ENCODE data around the gene SRPK2.
"Not testable (repeated sequence)": the region's sequence is repeated elsewhere in the genome, so short reads cannot be mapped to it uniquely, and the experiment has no call there.

SRPK2 gene

DNA sequence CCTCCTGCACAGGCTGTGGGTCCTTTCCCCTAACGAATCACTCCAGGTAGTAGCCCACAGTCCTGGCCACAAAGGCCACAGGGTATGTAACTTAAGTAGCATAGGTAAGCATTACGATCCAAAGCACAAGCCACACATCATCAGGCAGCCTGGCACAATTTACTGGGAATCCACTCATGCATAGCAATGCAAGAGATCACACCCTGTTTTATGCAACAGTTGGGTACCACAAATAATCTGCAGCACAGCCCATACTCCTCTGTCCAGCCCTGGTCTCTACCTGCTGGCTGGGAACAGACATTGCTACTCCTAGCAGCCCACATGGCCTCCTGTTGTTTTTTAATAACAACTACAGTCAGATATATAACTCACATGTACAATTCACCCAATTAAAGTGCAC lies 34.3 kb downstream of the SRPK2 start:
- H3K9me3 Mint-ChIP-seq = no peaks in the 10 kb centered on the region
- no peak for DNase-seq
- H3K27ac Mint-ChIP-seq = peak overlapping the region in 1 of 2 donors; percentile 19
- no peaks in the 10 kb centered on the region for H3K27me3 Mint-ChIP-seq
- H3K4me1 Mint-ChIP-seq = peaks cover 75% of the 10 kb centered on the region
- H3K4me3 Mint-ChIP-seq = no peak overlapping the region
- ATAC-seq = peak; percentile 4

DNA sequence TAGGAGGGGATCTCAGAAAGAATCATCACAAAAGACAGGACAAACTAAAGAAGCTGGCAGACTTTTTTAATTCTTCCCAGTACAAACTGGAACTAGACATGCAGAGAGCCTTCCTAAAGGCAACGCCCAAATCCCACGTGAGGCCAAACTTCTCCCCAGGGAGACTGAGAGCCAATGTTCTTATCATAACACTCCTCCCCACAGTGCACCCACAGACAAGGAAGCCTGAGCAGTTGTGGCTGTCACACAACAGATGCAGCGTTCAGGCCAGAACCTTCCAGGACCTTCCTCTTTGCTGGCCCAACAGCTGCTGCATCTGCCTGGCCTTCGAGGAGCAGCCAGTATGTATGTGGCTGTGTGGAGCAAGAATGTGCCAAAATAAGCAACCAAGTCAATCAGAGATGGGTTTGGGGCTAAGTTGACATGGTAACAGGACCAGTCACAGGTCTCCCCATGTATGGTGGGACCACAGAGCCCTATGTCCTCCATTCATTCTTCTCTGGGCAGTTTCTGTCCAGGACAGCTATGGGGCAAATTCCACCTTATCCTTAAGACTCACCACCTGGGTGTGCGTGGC lies 34.9 kb downstream of the SRPK2 start:
- H3K4me3 Mint-ChIP-seq = no peak overlapping the region
- no peak overlapping the region for H3K27ac Mint-ChIP-seq
- no peaks in the 10 kb centered on the region for H3K9me3 Mint-ChIP-seq
- ATAC-seq (no peak), DNase-seq (no peak)
- H3K27me3 Mint-ChIP-seq = no peaks in the 10 kb centered on the region
- peaks cover 73% of the 10 kb centered on the region for H3K4me1 Mint-ChIP-seq

GRCh38 chr7:105352901-105353668 lies 35.6 kb downstream of the SRPK2 start:
- no peak for DNase-seq
- no peaks in the 10 kb centered on the region for H3K27me3 Mint-ChIP-seq
- no peak for ATAC-seq

DNA sequence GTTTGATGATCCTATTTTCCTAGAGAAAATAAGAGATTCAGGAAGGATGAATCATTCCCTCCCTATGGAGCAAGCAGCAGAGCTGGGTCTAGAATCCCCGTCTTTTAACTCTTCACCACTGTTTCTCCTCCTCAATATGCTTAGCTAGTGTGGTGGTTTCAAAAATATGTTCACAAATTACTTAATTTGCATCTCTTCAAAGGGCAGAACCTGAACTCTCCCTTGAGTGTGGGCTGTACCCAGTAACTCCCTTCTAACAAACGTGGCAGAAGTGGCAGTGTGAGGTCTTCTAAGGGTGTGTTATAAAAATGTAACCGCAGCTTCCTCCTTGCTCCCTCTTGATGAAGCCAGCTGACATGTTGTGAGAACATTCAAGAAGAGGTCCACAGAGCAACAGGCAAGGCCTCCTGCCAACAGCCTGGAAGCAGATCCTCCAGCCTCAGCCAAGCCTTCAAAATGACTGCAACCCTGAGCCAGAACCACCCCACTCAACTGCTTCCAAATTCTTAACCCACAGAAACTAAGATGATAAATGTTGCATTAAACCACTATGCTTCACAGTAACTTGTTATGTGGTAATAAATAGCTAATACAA lies 36.6 kb downstream of the SRPK2 start:
- peaks cover 66% of the 10 kb centered on the region for H3K4me1 Mint-ChIP-seq
- no peaks in the 10 kb centered on the region for H3K27me3 Mint-ChIP-seq
- peak; percentile 96 for ATAC-seq
- H3K9me3 Mint-ChIP-seq = no peaks in the 10 kb centered on the region
- peak; percentile 48 to 66 for DNase-seq
- peak overlapping the region; percentile 88 to 90 for H3K27ac Mint-ChIP-seq
- peak overlapping the region; percentile 64 to 75 for H3K4me3 Mint-ChIP-seq

More at GRCh38 chr7:105352901-105353668, 35.6 kb downstream of the SRPK2 start:
- Mint-ChIP-seq H3K27ac (no peak overlapping the region), H3K4me1 (peaks cover 66% of the 10 kb centered on the region), H3K4me3 (no peak overlapping the region), H3K9me3 (no peaks in the 10 kb centered on the region)

DNA sequence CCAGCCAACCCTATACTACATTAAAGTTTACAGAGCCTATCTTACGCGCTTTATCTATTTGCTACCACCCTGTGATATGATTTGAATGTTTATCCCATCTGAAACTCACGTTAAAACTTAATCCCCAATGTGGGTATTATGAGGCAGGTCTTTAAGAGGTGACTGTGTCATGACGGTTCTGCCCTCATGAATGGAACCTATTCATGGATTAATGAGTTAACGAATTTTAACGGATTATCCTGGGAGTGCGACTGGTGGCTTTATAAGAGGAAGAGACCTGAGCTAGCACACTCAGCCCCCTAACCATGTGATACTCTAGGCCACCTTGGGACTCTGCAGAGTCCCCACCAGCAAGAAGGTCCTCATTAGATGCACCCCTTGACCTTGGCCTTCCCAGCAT lies 37.8 kb downstream of the SRPK2 start:
- ATAC-seq = no peak
- peaks cover 73% of the 10 kb centered on the region for H3K4me1 Mint-ChIP-seq
- H3K4me3 Mint-ChIP-seq = no peak overlapping the region
- no peaks in the 10 kb centered on the region for H3K27me3 Mint-ChIP-seq
- H3K27ac Mint-ChIP-seq = no peak overlapping the region
- DNase-seq = no peak
- no peaks in the 10 kb centered on the region for H3K9me3 Mint-ChIP-seq

- not testable (repeated sequence) for DNase-seq, ATAC-seq, H3K27me3 Mint-ChIP-seq, H3K27ac Mint-ChIP-seq, H3K4me3 Mint-ChIP-seq, H3K9me3 Mint-ChIP-seq
- H3K4me1 Mint-ChIP-seq = peaks cover 62% of the 10 kb centered on the region
These were observed 40.5 kb downstream of the SRPK2 start for GRCh38 chr7:105348177-105348576.

DNA sequence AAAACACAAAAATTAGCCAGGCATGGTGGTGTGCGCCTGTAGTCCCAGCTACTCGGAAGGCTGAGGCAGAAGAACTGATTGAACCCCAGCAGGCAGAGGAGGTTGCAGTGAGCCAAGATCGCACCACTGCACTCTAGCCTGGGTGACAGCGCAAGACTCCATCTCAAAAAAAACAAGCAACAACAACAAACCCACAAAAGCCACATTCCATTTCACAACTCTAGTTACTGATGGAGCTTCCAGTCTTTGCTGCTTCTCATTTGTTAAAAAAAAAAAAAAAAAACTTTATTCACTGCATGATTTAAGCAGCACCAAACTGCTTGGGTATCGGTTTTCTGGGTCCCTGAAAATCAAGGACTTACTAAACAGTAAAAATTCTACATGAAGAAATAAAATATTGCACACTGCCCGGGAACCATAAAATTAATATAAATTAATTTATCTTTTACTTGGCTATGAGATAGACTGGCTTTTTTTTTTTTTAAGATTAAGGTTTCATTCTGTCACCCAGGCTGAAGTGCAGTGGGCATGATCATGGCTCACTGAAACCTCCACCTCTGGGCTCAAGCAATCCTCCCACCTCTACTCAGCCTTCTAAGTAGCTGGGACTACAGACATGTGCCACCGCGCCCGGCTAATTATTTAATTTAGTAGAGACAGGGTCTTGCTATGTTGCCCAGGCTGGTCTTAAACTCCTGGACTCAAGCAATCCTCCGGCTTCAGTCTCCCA lies 42.0 kb downstream of the SRPK2 start:
- H3K4me1 Mint-ChIP-seq = peaks cover 57% of the 10 kb centered on the region
- no peak for DNase-seq
- H3K27ac Mint-ChIP-seq = no peak overlapping the region
- H3K27me3 Mint-ChIP-seq = no peaks in the 10 kb centered on the region
- H3K9me3 Mint-ChIP-seq = no peaks in the 10 kb centered on the region
- ATAC-seq = peak; percentile 53
- H3K4me3 Mint-ChIP-seq = no peak overlapping the region

GRCh38 chr7:105346138-105346537 lies 42.6 kb downstream of the SRPK2 start:
- ATAC-seq = no peak
- H3K27me3 Mint-ChIP-seq = no peaks in the 10 kb centered on the region
- H3K27ac Mint-ChIP-seq = no peak overlapping the region
- DNase-seq = no peak
- H3K4me1 Mint-ChIP-seq = peaks cover 57% of the 10 kb centered on the region
- H3K9me3 Mint-ChIP-seq = no peaks in the 10 kb centered on the region
- H3K4me3 Mint-ChIP-seq = peak overlapping the region in 1 of 2 donors; percentile 26

GRCh38 chr7:105345725-105346124 lies 43.0 kb downstream of the SRPK2 start:
- Mint-ChIP-seq H3K4me1 (peaks cover 53% of the 10 kb centered on the region), H3K27me3 (no peaks in the 10 kb centered on the region), H3K4me3 (peak overlapping the region in 1 of 2 donors; percentile 26), H3K27ac (no peak overlapping the region), H3K9me3 (no peaks in the 10 kb centered on the region)
- DNase-seq = no peak
- ATAC-seq = no peak

GRCh38 chr7:105345003-105345402 lies 43.7 kb downstream of the SRPK2 start:
- Mint-ChIP-seq H3K4me3 (peak overlapping the region; percentile 9 to 21), H3K4me1 (peaks cover 55% of the 10 kb centered on the region), H3K27me3 (no peaks in the 10 kb centered on the region), H3K9me3 (no peaks in the 10 kb centered on the region), H3K27ac (no peak overlapping the region)
- ATAC-seq (peak; percentile 75), DNase-seq (no peak)

DNA sequence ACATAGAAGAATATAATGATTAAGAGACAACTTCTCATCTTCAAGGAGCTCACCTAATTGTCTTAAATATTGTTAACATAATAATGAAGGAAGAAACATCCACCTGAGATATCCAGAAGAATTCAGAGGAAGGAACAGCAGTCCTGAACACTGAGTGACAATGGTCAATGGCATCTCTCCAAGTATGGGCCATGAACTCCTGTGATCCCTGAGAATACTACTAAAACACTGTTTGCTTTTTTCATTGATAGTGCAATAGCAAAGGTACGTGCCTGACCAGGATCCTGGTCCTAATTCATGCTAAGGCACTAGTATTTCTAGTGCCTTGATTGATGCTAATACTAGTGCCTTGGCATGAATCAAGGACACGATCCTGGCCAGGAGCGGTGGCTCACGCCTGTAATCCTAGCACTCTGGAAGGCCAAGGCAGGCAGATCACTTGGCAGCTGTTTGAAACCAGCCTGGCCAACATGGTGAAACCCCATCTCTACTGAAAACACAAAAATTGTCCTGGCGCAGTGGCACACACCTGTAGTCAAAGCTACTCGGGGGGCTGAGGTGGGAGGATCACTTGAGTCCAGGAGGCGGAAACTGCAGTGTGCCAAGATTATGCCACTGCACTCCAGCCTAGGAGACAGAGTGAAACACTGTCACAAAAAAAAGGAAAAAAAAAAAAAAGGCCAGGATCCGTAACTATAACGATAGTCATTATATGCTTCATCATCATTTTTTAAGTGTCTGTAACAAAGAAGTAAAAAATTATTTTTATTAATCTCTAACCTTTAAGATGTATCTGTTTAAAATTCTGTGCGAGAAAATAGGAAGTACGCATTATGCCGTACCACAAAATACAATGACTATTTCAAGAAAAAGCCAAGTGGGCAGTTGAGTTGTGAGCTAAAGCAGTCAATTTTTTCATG lies 49.1 kb downstream of the SRPK2 start:
- Mint-ChIP-seq H3K27ac (no peak overlapping the region), H3K4me1 (peaks cover 32% of the 10 kb centered on the region), H3K4me3 (no peak overlapping the region), H3K9me3 (no peaks in the 10 kb centered on the region), H3K27me3 (no peaks in the 10 kb centered on the region)
- no peak for DNase-seq
- ATAC-seq = no peak

DNA sequence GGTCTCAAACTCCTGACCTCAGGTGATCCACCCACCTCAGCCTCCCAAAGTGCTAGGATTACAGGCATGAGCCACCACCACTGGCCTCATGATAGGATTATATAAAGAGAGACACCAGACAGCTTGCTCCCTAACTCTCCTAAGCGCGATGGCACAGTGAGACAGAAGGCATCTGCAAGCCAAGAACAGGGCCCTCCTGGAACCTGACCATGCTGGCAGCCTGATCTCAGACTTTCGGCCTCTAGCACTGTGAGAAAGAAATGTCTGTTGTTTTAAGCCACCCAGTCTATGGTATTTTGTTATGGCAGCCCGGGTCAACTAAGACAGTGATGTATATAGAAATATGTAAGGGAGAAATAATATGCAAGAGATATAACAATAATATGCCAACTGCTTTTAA lies 51.2 kb downstream of the SRPK2 start:
- Mint-ChIP-seq H3K4me1 (peaks cover 25% of the 10 kb centered on the region), H3K4me3 (no peak overlapping the region), H3K27me3 (no peaks in the 10 kb centered on the region), H3K27ac (no peak overlapping the region), H3K9me3 (no peaks in the 10 kb centered on the region)
- ATAC-seq (no peak), DNase-seq (no peak)

DNA sequence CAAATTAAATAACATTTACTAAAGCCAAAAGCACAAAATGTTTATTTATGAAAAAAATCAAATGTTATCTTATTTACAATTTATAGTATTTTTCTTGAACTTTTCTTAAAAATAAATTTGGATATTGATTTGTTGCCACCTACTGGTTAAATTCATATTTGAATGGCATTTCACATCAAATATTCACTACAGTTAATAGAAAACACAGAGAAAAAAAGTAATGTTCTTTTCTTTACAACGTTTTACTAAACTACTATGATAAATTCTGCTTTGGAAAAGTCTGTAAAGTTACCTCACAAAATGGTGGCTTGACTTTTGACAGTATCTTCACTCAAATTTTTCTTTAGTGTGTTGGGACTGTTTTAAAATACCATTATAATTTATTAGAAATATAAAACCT lies 52.7 kb downstream of the SRPK2 start:
- ATAC-seq = no peak
- H3K4me1 Mint-ChIP-seq = peaks cover 26% of the 10 kb centered on the region
- H3K27me3 Mint-ChIP-seq = no peaks in the 10 kb centered on the region

DNA sequence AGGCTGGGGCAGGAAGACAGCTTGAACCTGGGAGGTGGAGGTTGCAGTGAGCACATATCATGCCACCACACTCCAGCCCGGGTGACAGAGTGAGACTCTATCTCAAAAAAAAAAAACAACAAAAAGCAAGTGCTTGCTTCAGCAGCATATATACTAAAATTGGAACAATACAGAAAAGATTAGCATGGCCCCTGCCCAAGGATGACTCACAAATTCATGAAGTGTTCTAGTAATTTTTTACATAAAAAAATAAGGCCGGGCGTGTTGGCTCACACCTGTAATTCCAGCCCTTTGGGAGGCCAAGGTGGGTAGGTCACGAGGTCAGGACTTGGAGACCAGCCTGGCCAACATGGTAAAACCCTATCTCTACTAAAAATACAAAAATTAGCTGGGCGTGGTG lies 56.1 kb downstream of the SRPK2 start:
- peaks cover 23% of the 10 kb centered on the region for H3K4me1 Mint-ChIP-seq

More for the DNA sequence above, 52.7 kb downstream of the SRPK2 start:
- Mint-ChIP-seq H3K4me3 (no peak overlapping the region), H3K27ac (no peak overlapping the region), H3K9me3 (no peaks in the 10 kb centered on the region)
- DNase-seq = no peak

DNA sequence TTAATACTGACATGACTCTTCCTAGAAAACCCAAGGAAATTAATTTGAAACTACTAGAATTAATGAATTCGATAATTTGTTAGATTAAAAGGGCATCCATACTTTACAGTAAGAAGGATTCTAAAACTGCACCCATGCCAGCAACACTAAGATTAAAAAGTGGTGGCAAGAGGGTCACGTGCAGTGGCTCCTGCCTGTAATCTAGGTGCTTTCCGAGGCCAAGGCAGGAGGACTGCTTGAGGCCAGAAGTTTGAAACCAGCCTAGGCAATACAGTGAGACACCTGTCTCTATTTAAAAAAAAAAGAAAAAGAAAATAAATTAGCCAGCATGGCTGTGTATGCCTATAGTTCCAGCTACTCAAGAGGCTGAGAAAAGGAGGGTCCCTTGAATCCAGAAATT lies 58.2 kb downstream of the SRPK2 start:
- Mint-ChIP-seq H3K4me3 (no peak overlapping the region), H3K4me1 (peaks cover 40% of the 10 kb centered on the region), H3K9me3 (no peaks in the 10 kb centered on the region), H3K27me3 (no peaks in the 10 kb centered on the region), H3K27ac (no peak overlapping the region)
- ATAC-seq (no peak), DNase-seq (no peak)

More for the DNA sequence above, 56.1 kb downstream of the SRPK2 start:
- not testable (repeated sequence) for DNase-seq, ATAC-seq, H3K27me3 Mint-ChIP-seq, H3K27ac Mint-ChIP-seq, H3K4me3 Mint-ChIP-seq, H3K9me3 Mint-ChIP-seq

Data from stimulated activated naive CD8-positive, alpha-beta T cell treated with anti-CD3 and anti-CD28 coated beads, Interleukin-15, amount 100 ng/mL, for 72 hours (primary cell).